IPS-11a (cell line): ENCODE results near the gene ARL4C.

Source experiments
- H3K4me3 ChIP-seq: one replicate; pipeline ENCODE4 v1.5.1; 2013; ENCODE audit warnings: low read depth, low read length, control low read depth

The ARL4C gene

DNA sequence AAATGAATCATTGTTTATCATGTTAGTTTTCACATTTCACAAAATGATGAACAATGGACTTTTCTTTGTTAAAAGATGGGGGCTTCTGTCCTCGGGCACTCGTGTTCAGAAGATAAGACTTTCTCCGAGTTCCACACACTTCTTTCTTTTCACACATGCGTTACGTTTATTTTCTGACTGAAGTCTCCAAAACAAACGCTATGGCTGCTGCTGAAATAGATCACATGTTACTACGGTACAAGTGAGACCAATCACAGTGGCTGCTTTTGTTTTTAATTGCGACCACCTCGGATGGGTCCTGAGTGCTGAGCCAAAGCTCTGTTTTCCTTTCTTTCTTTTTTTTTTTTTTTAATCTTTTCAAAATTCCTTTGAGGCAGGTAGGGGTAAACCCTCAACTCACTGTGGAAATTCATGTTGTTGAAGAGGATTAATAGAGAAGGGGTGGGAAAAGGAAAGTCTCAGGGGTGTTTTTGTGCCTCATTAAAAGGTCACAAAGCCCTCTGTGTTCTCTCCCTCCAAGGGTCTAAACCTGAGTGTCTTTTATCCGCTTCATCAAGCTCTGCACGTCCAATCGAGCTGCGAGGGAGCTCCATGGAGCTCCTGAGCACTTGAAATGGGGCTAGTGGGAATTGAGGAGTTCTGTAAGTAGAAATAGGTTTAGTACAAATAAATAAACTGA, 48.2 kb downstream of the ARL4C start:
- no peak overlapping the region for H3K4me3 ChIP-seq

DNA sequence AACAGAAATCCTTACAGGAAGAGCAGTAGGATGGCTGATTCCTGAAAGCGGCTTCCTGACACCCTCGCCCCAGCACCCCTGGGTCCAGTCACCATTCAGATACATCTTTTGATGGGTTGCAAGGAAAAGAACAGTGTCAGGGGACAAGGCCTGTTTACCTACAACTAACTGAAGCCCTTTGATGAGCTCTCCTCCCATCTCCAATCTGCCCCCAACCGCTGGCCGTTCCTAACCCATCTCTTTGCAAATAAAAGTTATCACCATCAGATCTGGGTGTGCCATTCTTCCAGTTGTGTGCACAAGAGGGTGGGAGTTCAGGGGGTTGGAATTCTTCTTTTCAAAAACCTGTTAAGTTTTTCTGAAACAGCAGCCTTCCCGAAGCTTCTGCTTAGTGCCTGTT, 48.9 kb downstream of the ARL4C start:
- no peak overlapping the region for H3K4me3 ChIP-seq

GRCh38 chr2:234447189-234447588, 49.7 kb downstream of the ARL4C start:
- no peak overlapping the region for H3K4me3 ChIP-seq

DNA sequence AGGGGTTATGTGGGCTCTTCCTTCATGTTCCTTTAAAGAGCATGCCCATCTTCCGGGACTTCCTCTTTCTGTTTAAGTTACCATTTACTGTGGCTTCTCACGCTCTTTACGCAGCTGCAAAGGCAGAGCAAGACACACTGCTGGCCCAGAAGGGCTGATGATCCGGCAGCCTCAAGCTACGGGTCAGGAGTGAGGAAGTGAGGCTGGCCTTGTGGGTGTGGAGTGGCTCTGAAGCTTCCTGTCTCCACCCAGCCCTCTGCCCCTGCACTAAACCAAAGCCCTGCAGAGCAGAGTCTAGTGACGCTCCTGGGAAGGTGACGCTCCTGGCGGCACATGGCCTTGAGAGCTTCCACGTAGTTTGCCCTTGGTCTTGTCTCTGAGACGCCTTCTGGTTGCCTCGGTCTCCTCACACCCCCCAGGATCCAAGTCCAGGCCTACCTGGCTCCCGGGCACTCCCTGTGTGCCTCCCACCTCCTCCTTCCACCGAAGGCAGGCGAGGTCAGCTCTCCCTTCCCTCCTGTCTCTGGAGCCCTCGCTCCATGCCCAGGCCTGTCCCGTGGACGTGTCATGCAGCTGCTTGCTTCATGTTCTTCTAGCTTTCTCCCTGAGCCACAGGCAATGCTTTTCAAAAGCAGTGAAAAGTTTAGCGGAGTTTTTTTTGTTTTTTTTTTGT, 50.3 kb downstream of the ARL4C start:
- H3K4me3 ChIP-seq, result no peak overlapping the region

DNA sequence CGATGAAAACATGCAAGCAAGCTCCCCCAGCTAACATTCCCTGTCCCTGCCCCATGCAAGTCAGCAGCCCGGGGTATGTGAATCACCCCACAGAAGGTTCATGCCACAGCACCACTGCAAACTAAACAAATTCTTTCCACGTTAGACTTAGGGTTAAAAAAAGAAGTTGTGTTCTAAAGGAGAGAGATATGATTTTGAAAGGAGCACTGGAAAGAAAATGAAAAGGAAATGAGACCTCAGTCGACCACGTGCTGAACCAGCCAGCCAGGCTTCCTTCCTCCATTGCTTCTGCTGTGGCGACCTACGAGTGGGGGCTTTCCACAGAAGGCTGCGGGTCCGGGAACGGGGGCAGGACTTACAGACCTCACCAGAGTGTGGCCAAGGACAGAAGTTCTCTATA, 52.0 kb downstream of the ARL4C start:
- H3K4me3 ChIP-seq, result no peak overlapping the region

GRCh38 chr2:234444242-234444730, 52.6 kb downstream of the ARL4C start:
- no peak overlapping the region for H3K4me3 ChIP-seq
